HG02610 (cell line): ENCODE data around the gene IMPDH1.

Experiments used
- ATAC-seq: cut with Tn5 transposase; IDR thresholded peaks from one replicate; pipeline ENCODE4 v1.9.1; 2021; ENCODE audit warnings: mild to moderate bottlenecking, moderate library complexity; ENCODE audit not compliant: unreplicated experiment

Gene IMPDH1

GRCh38 chr7:128435327-128435686, 25.5 kb upstream of the IMPDH1 start:
- no peak for ATAC-seq

DNA sequence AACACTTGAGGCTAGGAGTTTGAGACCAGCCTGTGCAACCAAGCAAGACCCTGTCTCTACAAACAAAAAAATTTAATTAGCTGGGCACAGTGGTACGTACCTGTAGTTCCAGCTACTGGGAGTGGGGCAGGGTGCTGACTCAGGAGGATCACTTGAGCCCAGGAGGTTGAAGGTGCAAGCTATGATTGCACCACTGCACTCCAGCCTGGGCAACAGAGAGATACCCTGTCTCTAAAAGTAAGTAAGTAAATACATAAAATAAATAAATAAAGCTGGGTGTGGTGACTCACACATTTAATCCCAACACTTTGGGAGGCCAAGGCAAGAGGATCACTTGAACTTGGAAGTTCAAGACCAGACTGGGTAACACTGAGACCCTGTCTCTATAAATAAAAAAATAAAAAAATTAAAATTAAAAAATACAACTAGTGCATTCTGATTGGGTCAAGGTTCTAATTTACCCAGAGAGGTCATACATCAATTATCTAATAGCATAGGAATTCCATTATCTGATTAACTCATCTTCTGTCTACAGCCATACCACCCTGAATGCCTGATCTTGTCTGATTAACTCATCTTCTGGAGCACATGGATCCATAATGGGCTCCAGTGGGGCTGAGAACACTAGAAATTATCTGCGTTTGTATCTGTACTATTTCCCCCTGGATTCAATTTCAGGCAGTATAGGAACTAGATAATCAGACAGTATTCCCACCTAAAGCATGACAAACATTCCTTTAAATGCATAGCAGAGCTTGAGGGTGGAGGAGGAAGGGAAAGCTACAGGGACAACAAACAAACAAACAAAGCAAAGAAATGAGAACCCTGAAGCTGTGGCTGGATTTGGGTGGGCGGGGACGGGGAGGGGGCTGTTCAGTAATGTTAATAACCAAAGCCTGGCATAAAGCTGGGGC, 24.9 kb upstream of the IMPDH1 start:
- ATAC-seq = no peak

DNA sequence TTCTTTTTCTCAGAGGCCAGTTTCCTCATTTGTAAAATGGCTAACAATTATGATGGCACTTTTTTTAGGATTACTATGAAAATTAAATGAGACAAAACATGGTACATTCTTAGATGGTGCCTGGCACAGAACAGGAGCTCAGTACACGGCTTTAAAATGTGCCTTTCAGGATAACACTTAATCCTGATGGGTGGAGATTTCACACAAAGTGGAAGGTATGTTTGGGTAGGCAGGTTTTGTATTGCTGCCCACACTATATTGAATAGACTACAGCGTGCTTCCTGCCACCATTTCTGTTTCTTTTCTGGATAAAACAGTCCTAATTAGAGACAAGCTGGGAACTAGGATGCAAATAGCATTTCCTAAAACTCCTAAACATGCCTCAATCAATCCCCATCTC, 22.0 kb upstream of the IMPDH1 start:
- no peak for ATAC-seq

DNA sequence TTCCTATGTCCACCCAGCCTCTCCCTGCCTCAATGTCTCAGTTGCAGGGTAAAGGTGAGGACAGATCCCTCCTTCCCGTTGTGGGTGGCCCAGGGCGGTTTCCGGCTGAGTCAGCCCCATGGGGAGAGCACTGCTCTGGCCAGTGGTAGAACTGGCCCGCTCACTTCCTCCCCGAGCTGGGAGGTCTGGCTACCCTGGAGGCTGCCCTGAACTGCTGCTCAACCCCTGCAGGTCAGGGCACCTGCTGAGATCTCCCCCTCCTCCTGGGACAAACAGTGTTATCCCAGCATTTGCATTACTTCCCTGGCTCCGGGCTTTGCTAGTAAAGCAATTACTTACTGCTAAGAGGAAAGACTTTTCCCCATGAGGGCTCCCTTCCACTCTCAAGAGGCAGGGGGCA, 21.4 kb upstream of the IMPDH1 start:
- no peak for ATAC-seq

DNA sequence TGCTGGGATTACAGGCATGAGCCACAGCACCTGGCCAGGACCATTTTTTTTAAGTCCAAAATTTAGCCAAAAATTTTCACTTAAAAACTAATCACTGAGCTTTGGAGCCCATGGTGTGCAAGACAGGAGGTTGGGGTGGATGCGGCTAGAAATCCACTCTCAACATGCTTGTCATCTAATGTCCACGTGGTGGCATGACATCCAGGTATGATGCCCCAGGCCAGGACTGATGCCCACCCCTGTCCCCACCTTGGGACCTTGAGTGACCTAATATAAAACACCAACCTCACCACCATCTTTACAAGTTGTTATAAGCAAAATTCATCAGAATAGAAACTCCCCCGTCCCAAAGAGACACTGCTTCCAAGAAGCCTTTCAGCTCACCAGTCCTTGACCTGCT, 20.4 kb upstream of the IMPDH1 start:
- ATAC-seq = no peak

GRCh38 chr7:128427289-128427891, 17.6 kb upstream of the IMPDH1 start:
- ATAC-seq = peak; percentile 72

DNA sequence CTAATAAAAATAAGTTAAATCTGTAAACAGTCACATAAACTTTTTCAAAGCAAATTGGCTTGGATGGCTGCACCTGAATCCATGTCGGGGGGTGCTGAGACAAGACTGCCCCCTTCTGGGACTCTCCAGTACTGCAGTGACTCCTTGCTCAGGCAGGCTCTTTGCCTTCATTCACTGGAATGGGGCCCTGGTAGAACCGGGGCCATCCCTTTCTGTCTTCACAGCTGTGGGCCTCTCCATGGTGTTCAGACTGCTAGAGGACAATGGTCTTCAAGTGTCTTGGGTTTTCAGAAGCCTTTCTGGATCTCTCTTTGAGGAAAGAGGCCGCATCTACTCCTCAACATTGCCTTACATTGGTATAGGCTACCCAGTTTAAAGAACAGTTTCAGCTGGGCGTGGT, 16.1 kb upstream of the IMPDH1 start:
- ATAC-seq = no peak

DNA sequence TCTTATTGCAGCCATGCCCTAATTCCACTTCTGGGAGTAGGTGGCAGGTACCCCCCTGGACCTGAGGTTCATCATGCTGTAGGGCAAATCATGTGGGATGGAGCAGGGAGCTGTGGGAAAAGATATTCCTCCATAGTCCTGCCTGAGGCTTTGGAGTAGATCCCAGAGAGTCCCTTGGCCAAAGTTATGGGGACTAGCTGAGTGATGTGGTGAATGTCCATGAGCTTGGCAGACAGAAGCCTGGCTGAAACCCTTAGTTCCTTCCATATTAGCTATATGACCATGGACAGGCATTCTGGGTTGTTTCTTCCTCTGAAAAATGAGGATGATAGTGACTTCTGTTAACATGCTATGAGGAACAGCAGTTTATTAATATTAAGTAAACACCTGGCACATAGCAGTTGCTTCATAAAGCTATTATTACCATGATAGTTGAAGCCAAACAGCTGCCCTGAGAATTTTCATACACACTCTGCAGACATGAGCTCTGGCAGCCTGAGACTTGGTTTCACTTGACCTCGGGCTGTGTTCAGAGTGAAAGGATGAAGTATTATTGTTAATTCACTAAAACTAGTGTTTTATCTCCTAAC, 15.0 kb upstream of the IMPDH1 start:
- ATAC-seq = no peak

- ATAC-seq = no peak
Observed at GRCh38 chr7:128422842-128423241, 13.1 kb upstream of the IMPDH1 start.

GRCh38 chr7:128422037-128422436, 12.3 kb upstream of the IMPDH1 start:
- ATAC-seq = no peak

DNA sequence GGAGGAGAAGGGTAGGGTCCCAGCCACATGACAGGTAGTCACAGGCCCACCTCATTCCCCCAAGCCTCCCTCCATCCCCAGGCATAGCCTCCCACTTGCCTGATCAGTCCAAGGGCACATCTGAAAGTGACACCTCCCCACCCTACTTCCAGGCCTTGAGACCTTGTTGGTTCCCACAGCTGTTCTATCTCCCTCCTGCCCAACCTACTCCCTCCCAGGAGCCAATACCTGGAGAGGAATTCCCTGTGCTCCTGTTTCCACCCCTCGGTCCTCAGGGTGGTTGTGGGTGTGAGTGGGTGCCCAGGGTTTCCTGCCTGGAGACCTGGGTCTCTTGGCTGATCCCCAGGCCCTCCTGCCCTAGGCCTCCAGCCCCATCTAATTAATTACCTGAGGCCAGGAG, 11.6 kb upstream of the IMPDH1 start:
- no peak for ATAC-seq

GRCh38 chr7:128420773-128421172, 11.0 kb upstream of the IMPDH1 start:
- ATAC-seq = no peak

DNA sequence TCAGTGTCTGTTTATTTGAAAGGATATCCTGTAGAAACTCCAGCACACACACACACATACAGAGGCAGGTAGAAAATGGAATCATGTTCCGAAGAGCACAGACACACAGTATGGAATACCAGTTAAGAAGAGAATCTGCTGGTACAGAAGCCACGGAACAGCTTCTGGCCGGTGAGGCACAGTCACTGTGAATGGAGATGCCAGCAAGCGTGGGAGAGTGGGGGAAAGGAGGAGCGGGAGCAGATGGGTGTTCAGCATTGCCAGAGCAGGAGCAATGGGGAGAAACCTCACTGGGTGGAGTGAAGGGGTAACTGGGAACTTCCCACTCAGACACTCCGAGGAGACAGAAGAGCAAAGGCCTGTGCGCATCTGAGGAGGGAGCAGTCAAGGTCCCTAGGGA, 9.5 kb upstream of the IMPDH1 start:
- ATAC-seq = no peak

DNA sequence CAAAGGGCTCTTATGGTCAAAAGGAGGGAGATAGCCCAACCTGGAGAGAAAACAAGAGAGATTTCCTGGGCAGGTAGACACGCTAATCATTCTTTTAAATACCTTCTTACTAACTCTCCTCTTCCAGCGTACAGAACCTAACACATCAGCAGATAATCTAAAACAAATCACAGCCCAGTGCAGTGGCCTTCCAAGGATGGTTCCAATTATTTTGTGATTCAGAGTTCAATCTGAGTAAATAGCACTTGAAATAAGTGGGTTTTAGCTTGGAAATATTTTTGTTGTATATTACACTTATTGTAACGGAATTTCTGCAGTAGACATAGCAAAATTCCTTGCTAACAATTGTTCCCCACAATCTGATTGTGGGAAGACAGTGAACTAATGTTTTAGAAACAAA, 7.3 kb upstream of the IMPDH1 start:
- no peak for ATAC-seq

DNA sequence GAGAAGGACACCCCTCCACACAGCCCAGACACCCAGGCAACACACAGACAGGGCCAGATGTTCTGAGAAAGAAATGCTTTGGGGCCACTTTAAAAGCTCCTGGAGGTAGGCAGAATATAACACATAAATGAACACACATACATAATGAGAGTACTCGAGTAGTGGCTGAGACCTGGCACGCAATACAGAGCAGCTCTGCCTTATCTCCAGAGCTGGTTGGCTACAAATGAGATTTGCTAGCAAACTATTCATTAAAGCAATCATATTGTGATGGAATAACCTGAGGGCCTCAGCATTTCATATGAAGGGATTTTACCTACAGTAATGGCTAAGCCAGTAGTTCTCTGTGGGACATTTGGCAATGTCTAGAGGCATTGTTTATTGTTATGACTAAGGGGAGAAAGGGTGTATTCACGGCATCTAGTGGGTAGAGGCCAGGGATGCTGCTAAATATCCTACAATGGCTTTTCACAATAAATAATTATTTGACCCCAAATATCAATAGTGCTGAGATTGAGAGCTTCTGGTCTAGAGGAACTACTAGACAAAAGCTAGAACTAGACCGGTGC, 5.5 kb upstream of the IMPDH1 start:
- ATAC-seq = no peak

DNA sequence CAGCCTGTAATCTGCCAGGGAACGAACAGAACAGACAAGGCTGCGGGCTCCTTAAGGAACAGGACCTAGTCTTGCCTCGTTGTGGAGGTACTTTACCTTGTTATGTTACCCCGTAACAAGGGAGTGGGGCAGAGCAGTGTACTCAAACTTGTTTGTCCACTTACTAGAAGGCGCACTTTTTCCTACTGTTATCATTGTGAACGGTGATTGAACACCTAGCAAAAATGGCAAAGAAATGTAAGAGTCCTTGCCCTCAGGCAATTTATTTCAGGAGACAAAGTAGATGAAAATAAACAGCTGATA, 620 bp upstream of the IMPDH1 start:
- ATAC-seq = no peak

DNA sequence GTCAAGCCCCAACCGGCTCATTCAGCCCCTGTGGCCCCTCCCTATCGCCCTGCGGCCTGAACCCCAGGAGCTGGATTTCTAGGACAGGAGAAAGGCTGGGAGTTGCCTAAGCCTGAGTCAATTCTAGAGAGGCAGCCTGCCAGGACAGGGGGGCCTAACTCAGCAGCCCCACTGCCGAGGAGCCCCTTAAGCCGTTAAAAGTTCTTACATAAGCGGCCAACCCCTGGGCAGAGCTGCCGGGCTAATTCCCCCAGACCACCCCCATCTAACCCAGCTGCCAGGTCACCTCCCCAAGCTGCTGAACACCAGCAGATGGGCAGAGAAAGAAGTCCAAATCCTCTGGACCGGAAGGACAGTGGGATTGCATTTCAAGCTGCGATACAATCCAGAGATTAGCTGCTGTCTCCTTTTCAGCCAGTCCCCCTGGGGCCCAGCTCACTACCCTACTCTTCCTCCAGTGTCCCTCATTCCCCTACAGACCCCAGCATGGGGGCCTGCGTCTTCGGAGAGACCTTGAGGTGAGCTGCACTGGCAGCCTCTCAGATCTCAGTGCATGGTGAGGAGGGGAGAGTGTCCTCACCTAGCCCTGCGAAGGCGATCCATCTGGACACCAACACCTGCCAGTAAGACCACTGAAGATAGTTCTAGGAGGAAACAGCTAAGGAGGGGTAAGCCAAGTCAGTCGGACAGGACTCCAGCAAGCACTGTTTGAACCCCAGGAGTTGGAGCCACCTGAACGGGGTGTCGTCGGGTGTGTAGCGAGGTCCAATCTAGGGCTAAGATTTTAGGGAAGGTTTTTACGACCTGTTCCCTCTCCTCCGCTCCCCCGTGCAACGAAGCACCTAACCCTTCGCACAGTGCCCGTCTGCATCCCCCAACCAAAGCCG, 830 bp downstream of the IMPDH1 start:
- ATAC-seq = no peak

DNA sequence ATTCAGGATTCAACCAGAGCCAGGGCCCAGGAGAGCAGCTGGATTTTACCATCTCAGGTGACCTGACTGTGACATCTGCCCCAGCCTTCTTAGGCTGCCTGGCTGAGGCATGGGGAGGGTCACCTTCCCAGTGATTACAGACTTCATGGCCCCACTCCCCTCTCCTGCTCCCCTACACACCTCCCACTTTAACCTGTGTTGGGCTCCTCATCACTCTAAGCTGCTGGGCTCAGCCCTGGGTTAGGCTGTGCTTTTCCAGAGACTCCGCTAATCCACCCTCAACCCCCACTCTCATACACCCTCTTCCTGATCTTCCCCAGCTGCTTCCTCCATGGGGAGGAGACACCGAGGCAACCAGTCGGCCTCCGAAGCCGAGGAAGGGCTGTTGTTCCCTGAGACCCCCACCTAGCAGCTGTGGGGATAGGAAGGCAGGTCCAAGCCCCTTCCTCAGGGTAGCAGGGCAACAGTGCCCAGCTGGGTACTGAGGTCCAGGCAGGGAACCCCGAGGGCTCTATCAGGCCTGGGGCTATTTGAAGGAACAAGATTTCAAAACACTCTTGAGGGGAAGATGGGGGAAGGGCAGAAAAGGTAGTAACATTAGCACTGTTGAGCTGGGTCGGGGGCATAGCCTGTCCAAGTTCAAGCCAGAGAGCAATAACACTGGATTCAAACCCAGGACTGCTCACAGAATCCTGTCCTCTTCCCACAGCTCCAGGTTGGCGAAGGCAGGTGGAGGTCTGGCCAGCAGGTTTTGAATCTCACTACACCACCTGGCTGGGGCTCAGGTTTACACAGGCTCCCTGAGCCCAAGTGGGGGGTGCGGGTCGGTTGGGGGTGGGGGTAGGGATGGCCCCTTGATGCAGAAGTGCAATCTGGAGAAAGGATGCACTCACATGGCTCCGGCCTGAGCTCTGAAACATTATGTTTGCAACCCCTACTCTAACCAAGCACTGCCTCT, 1.8 kb downstream of the IMPDH1 start:
- ATAC-seq = no peak

DNA sequence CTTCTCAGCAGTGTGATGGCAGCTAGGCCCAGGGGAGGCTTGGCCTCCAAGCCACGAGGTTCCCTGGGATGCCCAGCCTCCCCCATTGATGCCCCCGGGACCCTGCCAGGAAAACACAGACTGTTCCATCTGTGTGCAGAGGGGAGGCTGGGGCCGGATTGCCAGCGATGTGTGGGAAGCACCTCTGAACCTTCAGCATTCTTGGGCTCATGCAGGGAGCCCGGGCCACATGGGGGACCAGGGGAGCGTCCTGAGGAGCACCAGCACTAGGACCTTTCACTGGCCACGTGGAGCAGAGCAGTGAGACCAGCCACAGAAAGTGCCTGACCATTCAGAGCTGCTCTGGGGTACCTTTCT, 2.6 kb downstream of the IMPDH1 start:
- ATAC-seq = no peak
